GM20000 (cell line): ENCODE data around the gene HMSD.

Experiments used
- DNase-seq: peaks from one replicate; pipeline ENCODE4 v3.0.0; 2012; ENCODE audit warnings: low spot score
- CTCF ChIP-seq: IDR thresholded peaks from 2 replicates; pipeline ENCODE4 v1.5.1; 2012; ENCODE audit warnings: mild to moderate bottlenecking, control low read depth; ENCODE audit errors: extremely low read depth, missing control alignments

The HMSD gene

GRCh38 chr18:63949068-63949737 is at the start of gene HMSD:
Gene HMSD (plus strand): TSS chr18:63949301. CDS start chr18:63953456, 4,155 bp downstream.
- DNase-seq: peak; percentile 80
- TF ChIP-seq CTCF: peak; percentile 24

- no peak for DNase-seq
Observed at GRCh38 chr18:63903851-63904570, 45.1 kb upstream of the HMSD start.

GRCh38 chr18:63904694-63905093 is 44.4 kb upstream of the HMSD start:
- no peak for TF ChIP-seq CTCF

More at GRCh38 chr18:63903851-63904570, 45.1 kb upstream of the HMSD start:
- no peak for TF ChIP-seq CTCF

GRCh38 chr18:63905361-63905760 is 43.7 kb upstream of the HMSD start:
- DNase-seq: no peak
- TF ChIP-seq CTCF: no peak

More at GRCh38 chr18:63904694-63905093, 44.4 kb upstream of the HMSD start:
- DNase-seq: no peak

- DNase-seq: no peak
- TF ChIP-seq CTCF: no peak
Observed at GRCh38 chr18:63906056-63906455, 43.0 kb upstream of the HMSD start.

- no peak for TF ChIP-seq CTCF
- DNase-seq: peak; percentile 55
Observed at GRCh38 chr18:63907664-63908063, 41.4 kb upstream of the HMSD start, which contains the start of gene SERPINB10. Gene SERPINB10 (plus strand): TSS chr18:63907958. CDS start chr18:63915511, 7,553 bp downstream.

- no peak for TF ChIP-seq CTCF
- no peak for DNase-seq
Observed at GRCh38 chr18:63908858-63909257, 40.2 kb upstream of the HMSD start.
